Transverse colon (tissue), 4 donors: Measurements from ENCODE around the gene ACE.

ENCODE experiments used
- CTCF ChIP-seq, 5 experiments: fragments of 200-600 bp in 3 of 5; fragments of 450-650 bp in 2 of 5; sonication (generic) in 3 of 5; IDR thresholded peaks; 1 replicate in 2 of 5; 2 replicates in 3 of 5; pipeline ENCODE4 v1.5.1; 2016 to 2017; ENCODE audit warnings: antibody characterized with exemption in 5 of 5, inconsistent platforms in 3 of 5, mild to moderate bottlenecking in 2 of 5, moderate library complexity in 1 of 5
- EP300 ChIP-seq: sonication (generic); formaldehyde crosslinking; IDR thresholded peaks from one replicate; pipeline ENCODE4 v1.6.1; 2017; ENCODE audit warnings: antibody characterized with exemption, low read depth
- POLR2A ChIP-seq: fragments of 450-650 bp; IDR thresholded peaks from one replicate; pipeline ENCODE4 v1.6.1; 2016; ENCODE audit warnings: antibody characterized with exemption, mild to moderate bottlenecking, moderate library complexity
- POLR2AphosphoS5 ChIP-seq, 3 donors: sonication (generic); formaldehyde crosslinking; IDR thresholded peaks; one replicate each; pipeline ENCODE4 v1.6.1; 2016; ENCODE audit warnings: antibody characterized with exemption in 3 of 3

- no peak for TF ChIP-seq CTCF (IDR thresholded peaks at IDR 0.05)
- no peak for TF ChIP-seq POLR2A
- TF ChIP-seq POLR2AphosphoS5 (IDR thresholded peaks at IDR 0.05): no peak
- no peak for TF ChIP-seq EP300
These were observed 27.4 kb downstream of the ACE start for GRCh38 chr17:63504261-63504660.
